Measurements from ENCODE around the gene PCSK5. TPM values are rescaled to one million over a fixed set of nuclear protein-coding genes. Genes with fewer than 3 reads are reported as not detected.

The PCSK5 gene
- total RNA-seq, 1 experiment from 2014 or later = 0.17 TPM

DNA sequence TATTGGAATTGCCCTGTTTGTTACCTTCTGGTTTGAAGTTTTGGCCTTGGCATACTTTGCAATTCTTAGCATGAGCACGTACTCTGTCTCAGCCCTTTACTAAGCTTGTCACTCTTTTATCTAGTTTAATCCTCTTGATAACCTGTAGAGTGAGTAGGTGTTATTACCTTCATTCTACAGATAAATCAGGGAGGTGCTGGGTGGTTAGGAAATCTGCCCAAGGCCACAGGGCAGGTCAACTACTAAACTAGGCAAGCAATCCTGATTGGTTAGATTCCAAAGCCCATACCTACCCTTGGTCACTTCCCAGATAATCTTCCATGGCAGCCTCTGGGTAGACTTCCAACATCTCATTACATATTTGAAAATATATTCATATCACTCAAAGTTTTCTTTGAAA is 65.7 kb downstream of the PCSK5 start:
- no peak for DNase-seq (ENCODE audit: low spot score)
- intact Hi-C loops (cut with micrococcal nuclease; ENCODE audit: unreplicated experiment) = no loop called here

DNA sequence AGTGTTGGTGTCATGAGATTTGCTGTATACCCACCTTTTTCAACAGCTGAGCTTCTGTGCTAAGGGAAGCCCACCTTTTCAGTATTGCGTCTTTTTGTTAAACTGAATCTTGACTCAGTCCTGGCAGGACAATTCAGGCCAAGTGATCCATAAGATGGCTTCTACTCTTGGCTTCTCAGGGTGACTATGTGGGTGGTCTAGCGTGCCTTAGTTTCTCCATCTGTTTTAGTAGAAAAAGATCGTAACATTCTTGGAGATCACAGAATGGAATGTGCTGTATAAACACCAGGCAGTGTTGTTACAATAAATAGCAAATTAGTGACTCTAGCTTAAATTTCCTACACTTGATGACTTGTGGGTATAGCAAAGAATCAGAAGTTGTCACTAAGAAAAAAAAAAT is 66.6 kb downstream of the PCSK5 start:
- TF ChIP-seq, protein P1, sequence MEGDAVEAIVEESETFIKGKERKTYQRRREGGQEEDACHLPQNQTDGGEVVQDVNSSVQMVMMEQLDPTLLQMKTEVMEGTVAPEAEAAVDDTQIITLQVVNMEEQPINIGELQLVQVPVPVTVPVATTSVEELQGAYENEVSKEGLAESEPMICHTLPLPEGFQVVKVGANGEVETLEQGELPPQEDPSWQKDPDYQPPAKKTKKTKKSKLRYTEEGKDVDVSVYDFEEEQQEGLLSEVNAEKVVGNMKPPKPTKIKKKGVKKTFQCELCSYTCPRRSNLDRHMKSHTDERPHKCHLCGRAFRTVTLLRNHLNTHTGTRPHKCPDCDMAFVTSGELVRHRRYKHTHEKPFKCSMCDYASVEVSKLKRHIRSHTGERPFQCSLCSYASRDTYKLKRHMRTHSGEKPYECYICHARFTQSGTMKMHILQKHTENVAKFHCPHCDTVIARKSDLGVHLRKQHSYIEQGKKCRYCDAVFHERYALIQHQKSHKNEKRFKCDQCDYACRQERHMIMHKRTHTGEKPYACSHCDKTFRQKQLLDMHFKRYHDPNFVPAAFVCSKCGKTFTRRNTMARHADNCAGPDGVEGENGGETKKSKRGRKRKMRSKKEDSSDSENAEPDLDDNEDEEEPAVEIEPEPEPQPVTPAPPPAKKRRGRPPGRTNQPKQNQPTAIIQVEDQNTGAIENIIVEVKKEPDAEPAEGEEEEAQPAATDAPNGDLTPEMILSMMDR (conservative IDR thresholded peaks at IDR 0.05; ENCODE audit: low read depth, low read length) = no peak
- TF ChIP-seq EZH2 (IDR thresholded peaks at IDR 0.05; ENCODE audit: borderline replicate concordance, low read depth, low read length, poor library complexity, severe bottlenecking) = no peak
- no peak for DNase-seq (ENCODE audit: low spot score)
- Histone ChIP-seq H3K4me1 (ENCODE audit: insufficient read depth, low read length, poor library complexity, severe bottlenecking) (no peaks in the 10 kb centered on the region), H3K27ac (ENCODE audit: low read depth, low read length, poor library complexity, severe bottlenecking) (no peak overlapping the region), H3K4me3 (ENCODE audit: low read depth, low read length, poor library complexity, severe bottlenecking) (no peak overlapping the region), H3K9me3 (ENCODE audit: low read depth, low read length, poor library complexity, severe bottlenecking) (no peaks in the 10 kb centered on the region), H3K27me3 (replicated peaks; ENCODE audit: insufficient read depth, low read depth, low read length, poor library complexity) (peaks cover 10% of the 10 kb centered on the region), H3K36me3 (ENCODE audit: insufficient read depth, low read length, poor library complexity, severe bottlenecking) (no peaks in the 10 kb centered on the region)
- CTCF ChIA-PET = no interaction called here
- POLR2A ChIA-PET (ENCODE audit: low non-redundant PET) = no interaction called here
- no TSS peak for BruUV-seq (replicated peaks)
- intact Hi-C loops (cut with micrococcal nuclease; ENCODE audit: unreplicated experiment) = no loop called here

More for the DNA sequence above, 65.7 kb downstream of the PCSK5 start:
- Histone ChIP-seq H3K4me3 (ENCODE audit: low read depth, low read length, poor library complexity, severe bottlenecking) (no peak overlapping the region), H3K27me3 (replicated peaks; ENCODE audit: insufficient read depth, low read depth, low read length, poor library complexity) (peaks cover 10% of the 10 kb centered on the region), H3K9me3 (ENCODE audit: low read depth, low read length, poor library complexity, severe bottlenecking) (no peaks in the 10 kb centered on the region), H3K4me1 (ENCODE audit: insufficient read depth, low read length, poor library complexity, severe bottlenecking) (no peaks in the 10 kb centered on the region), H3K36me3 (ENCODE audit: insufficient read depth, low read length, poor library complexity, severe bottlenecking) (no peaks in the 10 kb centered on the region), H3K27ac (ENCODE audit: low read depth, low read length, poor library complexity, severe bottlenecking) (no peak overlapping the region)
- TF ChIP-seq, protein P1 (conservative IDR thresholded peaks at IDR 0.05; ENCODE audit: low read depth, low read length) = no peak
- no peak for TF ChIP-seq EZH2 (IDR thresholded peaks at IDR 0.05; ENCODE audit: borderline replicate concordance, low read depth, low read length, poor library complexity, severe bottlenecking)
- CTCF ChIA-PET = no interaction called here
- POLR2A ChIA-PET (ENCODE audit: low non-redundant PET) = no interaction called here
- BruUV-seq (replicated peaks) = no TSS peak

DNA sequence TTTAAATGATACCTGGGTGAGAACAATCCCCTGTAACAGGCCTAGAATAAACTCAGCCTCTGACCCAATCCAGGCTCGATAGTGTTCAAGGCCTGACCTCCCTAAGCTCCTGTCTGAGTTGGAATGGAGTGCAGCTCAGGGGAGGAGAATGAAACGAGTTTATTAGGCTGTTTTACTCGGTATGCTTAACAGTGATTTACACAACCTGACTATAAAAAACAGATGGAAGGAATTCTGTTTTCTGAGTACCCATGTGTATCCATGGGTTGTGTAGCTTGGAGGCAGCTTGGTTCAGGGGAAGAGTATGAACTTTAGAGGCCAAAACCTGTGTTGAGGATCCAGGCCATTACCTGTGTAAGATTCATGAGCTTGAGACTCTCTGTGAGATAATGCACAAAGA is 67.8 kb downstream of the PCSK5 start:
- TF ChIP-seq, protein P1 (conservative IDR thresholded peaks at IDR 0.05; ENCODE audit: low read depth, low read length) = no peak
- TF ChIP-seq EZH2 (IDR thresholded peaks at IDR 0.05; ENCODE audit: borderline replicate concordance, low read depth, low read length, poor library complexity, severe bottlenecking) = no peak
- H3K27ac ChIP-seq (ENCODE audit: low read depth, low read length, poor library complexity, severe bottlenecking) = no peak overlapping the region
- intact Hi-C loops (cut with micrococcal nuclease; ENCODE audit: unreplicated experiment) = no loop called here
- peaks cover 10% of the 10 kb centered on the region for H3K27me3 ChIP-seq (replicated peaks; ENCODE audit: insufficient read depth, low read depth, low read length, poor library complexity)
- H3K36me3 ChIP-seq (ENCODE audit: insufficient read depth, low read length, poor library complexity, severe bottlenecking) = no peaks in the 10 kb centered on the region
- no TSS peak for BruUV-seq (replicated peaks)
- CTCF ChIA-PET = no interaction called here
- DNase-seq (ENCODE audit: low spot score) = no peak
- H3K9me3 ChIP-seq (ENCODE audit: low read depth, low read length, poor library complexity, severe bottlenecking) = no peaks in the 10 kb centered on the region
- H3K4me3 ChIP-seq (ENCODE audit: low read depth, low read length, poor library complexity, severe bottlenecking) = no peak overlapping the region
- H3K4me1 ChIP-seq (ENCODE audit: insufficient read depth, low read length, poor library complexity, severe bottlenecking) = no peaks in the 10 kb centered on the region
- POLR2A ChIA-PET (ENCODE audit: low non-redundant PET) = no interaction called here

Data from A673 (cell line).